Naive thymus-derived CD8-positive, alpha-beta T cell (primary cell): ENCODE results near the gene SBNO2. TPM values are rescaled to one million over a fixed set of nuclear protein-coding genes. Genes with fewer than 3 reads are reported as not detected.
A peak's percentile ranks its signal among the peaks of the same experiment; 100 is the strongest.

Source experiments
- ATAC-seq, 2 donors: fragments of 150-1000 bp; cut with Tn5 transposase in 1 of 2; sonication (Bioruptor Pico), chemical (Tn5 transposase) in 1 of 2; 1 replicate in 1 of 2; 2 replicates in 1 of 2; pipeline ENCODE4 v1.10.0; 2021; ENCODE audit warnings: mild to moderate bottlenecking in 2 of 2, moderate library complexity in 2 of 2
- POLR2A ChIA-PET: fragments of 350-600 bp; sonication (Branson Sonifier 250); formaldehyde crosslinking; loops from one replicate; lab custom pipeline; 2021; ENCODE audit warnings: antibody characterized with exemption; lab: Charles Lee
- DNase-seq, 10 donors: peaks; one replicate each; pipeline versions ENCODE4 v3.0.0 to v3.0.0-alpha.2; 2020 to 2022
- H3K27ac Mint-ChIP-seq, 10 donors: one replicate each; pipeline ENCODE4 v1.8.0; 2020 to 2022; ENCODE audit warnings: mild to moderate bottlenecking in 10 of 10, mixed read lengths in 10 of 10, moderate library complexity in 4 of 10, inconsistent platforms in 1 of 10
- H3K27me3 Mint-ChIP-seq, 5 donors: one replicate each; pipeline ENCODE4 v1.8.0; 2021 to 2022; ENCODE audit warnings: mixed read lengths in 5 of 5
- H3K36me3 Mint-ChIP-seq, 3 donors: one replicate each; pipeline ENCODE4 v1.8.0; 2020 to 2022; ENCODE audit warnings: mixed read lengths in 3 of 3, mild to moderate bottlenecking in 2 of 3, inconsistent platforms in 1 of 3
- H3K4me1 Mint-ChIP-seq, 4 donors: one replicate each; pipeline ENCODE4 v1.8.0; 2021 to 2022; ENCODE audit warnings: mixed read lengths in 4 of 4
- H3K4me3 Mint-ChIP-seq, 10 donors: one replicate each; pipeline ENCODE4 v1.8.0; 2020 to 2022; ENCODE audit warnings: mild to moderate bottlenecking in 10 of 10, mixed read lengths in 10 of 10, moderate library complexity in 6 of 10, inconsistent platforms in 1 of 10
- H3K9me3 Mint-ChIP-seq, 9 donors: one replicate each; pipeline ENCODE4 v1.8.0; 2020 to 2022; ENCODE audit warnings: mixed read lengths in 9 of 9, mild to moderate bottlenecking in 3 of 9, inconsistent platforms in 1 of 9, moderate library complexity in 1 of 9
- polyA plus RNA-seq, 3 donors: library from polyadenylated mRNA; unstranded; fragments of 300-500 nt; fragmentation: Illumina TruSeq; gene quantifications; one replicate each; pipeline ENCODE4 v1.2.3, GENCODE V29; 2021
- total RNA-seq, 8 experiments: library from RNA in 2 of 8; stranded (reverse) in 2 of 8; gene quantifications; one replicate each; pipeline ENCODE4 v1.2.3 and lab custom pipeline; 2021 to 2026

Gene SBNO2
- total and polyA plus RNA-seq, 5 experiments from 2014 or later = 0.68 to 82.4 (median 2.3) TPM

- no peaks in the 10 kb centered on the region for H3K9me3 Mint-ChIP-seq
- peak overlapping the region in 9 of 10 donors; percentile 50 to 90 (median 73) for H3K4me3 Mint-ChIP-seq
- peaks cover 0 to 81% (median 16%) of the 10 kb centered on the region in 3 donors for H3K36me3 Mint-ChIP-seq
- H3K27ac Mint-ChIP-seq = peak overlapping the region; percentile 75 to 99 (median 89)
- DNase-seq (peak; percentile 71 to 97 (median 86)), ATAC-seq (peak; percentile 51 to 79)
- peaks cover 10 to 63% (median 49%) of the 10 kb centered on the region in 4 donors for H3K4me1 Mint-ChIP-seq
- no peaks in the 10 kb centered on the region for H3K27me3 Mint-ChIP-seq
- POLR2A ChIA-PET = interaction anchor here (0.7 to 31.7 kb wide), 12 partner anchors 0 to 187 kb away, joined by 3 to 2279 read pairs (median 90); partner anchors contain the start of genes ABCA7, ARHGAP45, CIRBP and CNN2
Measured at GRCh38 chr19:1082165-1082927, 91.7 kb downstream of the SBNO2 start.

- Mint-ChIP-seq H3K27me3 (no peaks in the 10 kb centered on the region), H3K36me3 (peaks cover 0 to 81% (median 20%) of the 10 kb centered on the region in 3 donors), H3K4me1 (peaks cover 14 to 68% (median 52%) of the 10 kb centered on the region in 4 donors), H3K4me3 (peak overlapping the region; percentile 46 to 96 (median 72)), H3K27ac (peak overlapping the region; percentile 75 to 99 (median 90)), H3K9me3 (no peaks in the 10 kb centered on the region)
- POLR2A ChIA-PET = interaction anchor here (0.7 to 31.7 kb wide), 11 partner anchors 0 to 188 kb away, joined by 3 to 2279 read pairs (median 173); partner anchors contain the start of genes ABCA7, ARHGAP45, CIRBP and CNN2
- ATAC-seq = peak in 1 of 2 donors; percentile 2
- DNase-seq = peak in 3 of 10 donors; percentile 20 to 37 (median 27)
Measured at GRCh38 chr19:1081301-1082164, 92.5 kb downstream of the SBNO2 start.

- Mint-ChIP-seq H3K27ac (peak overlapping the region; percentile 46 to 100 (median 98)), H3K27me3 (no peaks in the 10 kb centered on the region), H3K36me3 (peaks cover 0 to 82% (median 27%) of the 10 kb centered on the region in 3 donors), H3K9me3 (no peaks in the 10 kb centered on the region), H3K4me1 (peaks cover 19 to 64% (median 55%) of the 10 kb centered on the region in 4 donors), H3K4me3 (peak overlapping the region in 9 of 10 donors; percentile 46 to 96 (median 78))
- DNase-seq (peak in 4 of 10 donors; percentile 25 to 65 (median 35)), ATAC-seq (no peak)
- POLR2A ChIA-PET = interaction anchor here (0.9 to 31.7 kb wide), 12 partner anchors 1 to 188 kb away, joined by 3 to 2279 read pairs (median 90); partner anchors contain the start of genes ABCA7, ARHGAP45, CIRBP and CNN2
Measured at GRCh38 chr19:1080360-1081161, 93.5 kb downstream of the SBNO2 start.

- POLR2A ChIA-PET = interaction anchor here (0.7 to 31.7 kb wide), 15 partner anchors 2 to 1424 kb away, joined by 3 to 2279 read pairs (median 7); partner anchors contain the start of genes ABCA7, ARHGAP45, CIRBP and CNN2
- Mint-ChIP-seq H3K27ac (peak overlapping the region; percentile 82 to 100 (median 99)), H3K9me3 (no peaks in the 10 kb centered on the region), H3K4me3 (peak overlapping the region; percentile 78 to 96 (median 90)), H3K27me3 (peaks cover 0 to 4% (median 0%) of the 10 kb centered on the region in 5 donors), H3K4me1 (peaks cover 14 to 60% (median 52%) of the 10 kb centered on the region in 4 donors), H3K36me3 (peaks cover 0 to 78% (median 27%) of the 10 kb centered on the region in 3 donors)
- ATAC-seq (no peak), DNase-seq (peak in 8 of 10 donors; percentile 51 to 85 (median 56))
Measured at GRCh38 chr19:1079566-1080111, 94.4 kb downstream of the SBNO2 start.

GRCh38 chr19:1076951-1077350, 97.1 kb downstream of the SBNO2 start:
- peak overlapping the region; percentile 78 to 96 (median 90) for H3K4me3 Mint-ChIP-seq
- peaks cover 19 to 67% (median 60%) of the 10 kb centered on the region in 4 donors for H3K4me1 Mint-ChIP-seq
- POLR2A ChIA-PET = interaction anchor here (0.6 to 31.7 kb wide), 15 partner anchors 5 to 976 kb away, joined by 3 to 2279 read pairs (median 8); partner anchors contain the start of genes ABCA7, ARHGAP45, CIRBP and CNN2
- peaks cover 0 to 78% (median 32%) of the 10 kb centered on the region in 3 donors for H3K36me3 Mint-ChIP-seq
- DNase-seq = peak; percentile 83 to 99 (median 94)
- H3K27ac Mint-ChIP-seq = peak overlapping the region; percentile 97 to 100 (median 99)
- H3K27me3 Mint-ChIP-seq = peaks cover 0 to 4% (median 0%) of the 10 kb centered on the region in 5 donors
- ATAC-seq = peak; percentile 64 to 73
- H3K9me3 Mint-ChIP-seq = no peaks in the 10 kb centered on the region

- H3K4me1 Mint-ChIP-seq = peaks cover 23 to 65% (median 59%) of the 10 kb centered on the region in 4 donors
- peak in 2 of 10 donors; percentile 35 for DNase-seq
- POLR2A ChIA-PET = interaction anchor here (0.6 to 31.7 kb wide), 19 partner anchors 4 to 584 kb away, joined by 3 to 2279 read pairs (median 7); partner anchors contain the start of genes ABCA7, ARHGAP45, CIRBP and CNN2
- H3K9me3 Mint-ChIP-seq = no peaks in the 10 kb centered on the region
- no peak for ATAC-seq
- H3K27ac Mint-ChIP-seq = peak overlapping the region; percentile 97 to 100 (median 99)
- H3K4me3 Mint-ChIP-seq = peak overlapping the region; percentile 77 to 96 (median 86)
- peaks cover 0 to 4% (median 0%) of the 10 kb centered on the region in 5 donors for H3K27me3 Mint-ChIP-seq
- peaks cover 0 to 77% (median 36%) of the 10 kb centered on the region in 3 donors for H3K36me3 Mint-ChIP-seq
Measured at GRCh38 chr19:1076046-1076386, 98.1 kb downstream of the SBNO2 start.

GRCh38 chr19:1074544-1075283, 99.4 kb downstream of the SBNO2 start:
- DNase-seq (peak; percentile 91 to 100 (median 95)), ATAC-seq (peak; percentile 37 to 42)
- Mint-ChIP-seq H3K4me3 (peak overlapping the region; percentile 77 to 96 (median 86)), H3K27ac (peak overlapping the region; percentile 97 to 100 (median 99)), H3K4me1 (peaks cover 23 to 63% (median 51%) of the 10 kb centered on the region in 4 donors), H3K9me3 (no peaks in the 10 kb centered on the region), H3K27me3 (peaks cover 0 to 4% (median 0%) of the 10 kb centered on the region in 5 donors), H3K36me3 (peaks cover 0 to 75% (median 38%) of the 10 kb centered on the region in 3 donors)
- POLR2A ChIA-PET = interaction anchor here (0.6 to 31.7 kb wide), 18 partner anchors 3 to 1873 kb away, joined by 3 to 2279 read pairs (median 9); partner anchors contain the start of genes ABCA7, ARHGAP45, CIRBP and CNN2

GRCh38 chr19:1073956-1074517, 100.0 kb downstream of the SBNO2 start:
- POLR2A ChIA-PET = interaction anchor here (0.9 to 31.7 kb wide), 12 partner anchors 2 to 201 kb away, joined by 3 to 2279 read pairs (median 104); partner anchors contain the start of genes ABCA7, ARHGAP45, CIRBP and CNN2
- DNase-seq (peak in 1 of 10 donors; percentile 50), ATAC-seq (peak in 1 of 2 donors; percentile 0)
- Mint-ChIP-seq H3K4me3 (peak overlapping the region; percentile 65 to 97 (median 80)), H3K36me3 (peaks cover 0 to 75% (median 42%) of the 10 kb centered on the region in 3 donors), H3K27ac (peak overlapping the region; percentile 82 to 98 (median 96)), H3K9me3 (no peaks in the 10 kb centered on the region), H3K27me3 (peaks cover 0 to 4% (median 0%) of the 10 kb centered on the region in 5 donors), H3K4me1 (peaks cover 27 to 68% (median 54%) of the 10 kb centered on the region in 4 donors)

GRCh38 chr19:1073063-1073955, 100.8 kb downstream of the SBNO2 start:
- DNase-seq (peak in 4 of 10 donors; percentile 37 to 74 (median 48)), ATAC-seq (no peak)
- Mint-ChIP-seq H3K4me3 (peak overlapping the region; percentile 55 to 97 (median 85)), H3K9me3 (no peaks in the 10 kb centered on the region), H3K27ac (peak overlapping the region; percentile 87 to 98 (median 96)), H3K27me3 (peaks cover 0 to 4% (median 0%) of the 10 kb centered on the region in 5 donors), H3K4me1 (peaks cover 33 to 71% (median 58%) of the 10 kb centered on the region in 4 donors), H3K36me3 (peaks cover 0 to 76% (median 46%) of the 10 kb centered on the region in 3 donors)
- POLR2A ChIA-PET = interaction anchor here (0.7 to 31.7 kb wide), 7 partner anchors 2 to 78 kb away, joined by 3 to 2279 read pairs (median 768); partner anchors contain the start of genes ABCA7, ARHGAP45, CNN2 and GPX4
